Measurements from ENCODE around the gene MFRP.

DNA sequence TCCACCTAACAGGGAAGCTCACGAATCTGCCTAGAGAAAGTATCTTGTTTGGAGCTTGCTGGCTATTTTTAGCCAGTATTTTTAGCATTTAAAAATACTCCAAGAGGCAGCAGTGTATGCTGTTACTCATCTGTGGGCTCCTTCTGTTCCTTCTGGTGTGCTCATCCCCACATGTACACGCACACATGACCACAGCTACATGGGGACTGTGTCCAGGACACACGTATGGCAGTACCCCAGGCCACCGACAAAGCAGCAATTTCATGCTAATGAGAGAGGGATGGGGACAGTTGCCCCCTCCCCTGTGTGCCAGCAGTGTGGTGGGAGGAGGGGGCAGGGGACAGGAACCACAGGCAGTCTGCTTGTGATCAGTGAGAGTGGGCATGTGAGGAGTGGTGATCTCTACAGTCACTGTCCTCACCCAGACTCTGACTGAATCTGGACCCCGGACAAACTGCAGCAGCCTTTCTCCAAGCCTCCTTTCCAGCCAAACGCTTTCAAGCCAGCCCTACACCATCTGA lies 18.6 kb upstream of the MFRP start:
- TF ChIP-seq HOXB13 (CRISPR knock-in tag; IDR thresholded peaks at IDR 0.05; ENCODE audit: low read depth) (no peak), CTCF (IDR thresholded peaks at IDR 0.05) (no peak), POLR2A (IDR thresholded peaks at IDR 0.05; ENCODE audit: low read length) (no peak)

Data from A549 (cell line).